HEK293T (cell line): Measurements from ENCODE around the gene AXIN2.

ENCODE experiments used
- ELF4 ChIP-seq: fragments of 450-650 bp; IDR thresholded peaks from 2 replicates; pipeline ENCODE4 v1.6.1; 2017; ENCODE audit warnings: antibody characterized with exemption
- FOXK2 ChIP-seq: fragments of 450-650 bp; IDR thresholded peaks from 2 replicates; pipeline ENCODE4 v1.6.1; 2016; ENCODE audit warnings: mild to moderate bottlenecking
- FOXM1 ChIP-seq: fragments of 450-650 bp; IDR thresholded peaks from 2 replicates; pipeline ENCODE4 v1.6.1; 2017; ENCODE audit warnings: mild to moderate bottlenecking, borderline replicate concordance
- L3MBTL2 ChIP-seq: fragments of 450-650 bp; conservative IDR thresholded peaks from 2 replicates; pipeline ENCODE4 v1.6.1; 2016; ENCODE audit warnings: mild to moderate bottlenecking
- NFRKB ChIP-seq: fragments of 450-650 bp; IDR thresholded peaks from 2 replicates; pipeline ENCODE4 v1.6.1; 2016; ENCODE audit warnings: mild to moderate bottlenecking, moderate library complexity
- SP1 ChIP-seq: fragments of 450-650 bp; IDR thresholded peaks from 2 replicates; pipeline ENCODE4 v1.6.1; 2017
- TARDBP ChIP-seq: fragments of 450-650 bp; IDR thresholded peaks from 2 replicates; pipeline ENCODE4 v1.6.1; 2016
- TF ChIP-seq, protein P1 (sequence below): fragments of 450-650 bp; IDR thresholded peaks from 2 replicates; pipeline ENCODE4 v1.6.1; 2016

DNA sequence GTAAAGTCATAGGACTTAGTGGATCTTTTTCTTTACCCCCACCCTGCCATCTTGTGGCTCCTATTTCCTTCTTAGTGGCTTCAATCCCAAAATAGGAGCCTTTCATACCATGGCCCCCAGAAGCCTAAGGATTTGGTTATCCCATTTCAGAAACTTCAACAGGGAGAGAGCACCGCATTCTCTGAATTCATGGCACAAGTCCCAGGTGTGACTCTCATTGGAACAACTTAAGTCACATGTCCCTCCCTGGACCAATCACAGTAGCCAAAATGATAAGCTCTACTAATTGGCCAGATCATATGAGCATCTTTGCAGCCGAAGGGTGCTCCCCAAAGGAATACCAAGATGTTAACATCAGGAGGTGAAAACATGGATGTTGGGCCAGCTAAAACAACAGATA, 43.2 kb downstream of the AXIN2 start:
- TF ChIP-seq, protein P1, sequence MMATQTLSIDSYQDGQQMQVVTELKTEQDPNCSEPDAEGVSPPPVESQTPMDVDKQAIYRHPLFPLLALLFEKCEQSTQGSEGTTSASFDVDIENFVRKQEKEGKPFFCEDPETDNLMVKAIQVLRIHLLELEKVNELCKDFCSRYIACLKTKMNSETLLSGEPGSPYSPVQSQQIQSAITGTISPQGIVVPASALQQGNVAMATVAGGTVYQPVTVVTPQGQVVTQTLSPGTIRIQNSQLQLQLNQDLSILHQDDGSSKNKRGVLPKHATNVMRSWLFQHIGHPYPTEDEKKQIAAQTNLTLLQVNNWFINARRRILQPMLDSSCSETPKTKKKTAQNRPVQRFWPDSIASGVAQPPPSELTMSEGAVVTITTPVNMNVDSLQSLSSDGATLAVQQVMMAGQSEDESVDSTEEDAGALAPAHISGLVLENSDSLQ, result no peak
- TF ChIP-seq FOXK2 (no peak), FOXM1 (no peak), NFRKB (no peak), TARDBP (no peak), SP1 (no peak), L3MBTL2 (no peak), ELF4 (no peak)
